Measurements from ENCODE around the gene RPL41. TPM values are rescaled to one million over a fixed set of nuclear protein-coding genes. Genes with fewer than 3 reads are reported as not detected.
A peak's percentile ranks its signal among the peaks of the same experiment; 100 is the strongest.

Gene RPL41
- total and polyA plus RNA-seq, 11 donors = 533 to 4,466 (median 1,999) TPM

GRCh38 chr12:56084958-56085543, 31.4 kb upstream of the RPL41 start:
- no peak for DNase-seq
- TF ChIP-seq POLR2A (IDR thresholded peaks at IDR 0.05) (no peak), CTCF (IDR thresholded peaks at IDR 0.05) (peak in 5 of 12 donors; percentile 17 to 28 (median 21))
- Histone ChIP-seq H3K9me3 (no peaks in the 10 kb centered on the region), H3K27ac (no peak overlapping the region), H3K36me3 (no peaks in the 10 kb centered on the region), H3K4me3 (no peak overlapping the region), H3K4me1 (peaks cover 0 to 25% (median 6%) of the 10 kb centered on the region in 12 donors), H3K27me3 (peaks cover 0 to 12% (median 9%) of the 10 kb centered on the region in 9 donors)
- WGBS, 4 donors = 82 to 88% (median 85%) methylated on average over 15 of the region's 15 CpGs
- intact Hi-C loops (cut with DNase I) = no loop called here
- ATAC-seq = no peak

- 83 to 90% (median 87%) methylated on average over 3 of the region's 3 CpGs for WGBS, 4 donors
Measured at GRCh38 chr12:56086096-56086495, 30.3 kb upstream of the RPL41 start.

GRCh38 chr12:56086608-56087007, 29.8 kb upstream of the RPL41 start:
- no peak for DNase-seq
- peak overlapping the region in 3 of 12 donors; percentile 57 to 72 (median 69) for H3K27ac ChIP-seq
- ATAC-seq = no peak
- intact Hi-C loops (cut with DNase I) = no loop called here
- no peak overlapping the region for H3K4me3 ChIP-seq
- TF ChIP-seq POLR2A (IDR thresholded peaks at IDR 0.05) (no peak), CTCF (IDR thresholded peaks at IDR 0.05) (no peak)
- H3K4me1 ChIP-seq = peaks cover 0 to 13% (median 1%) of the 10 kb centered on the region in 12 donors
- H3K27me3 ChIP-seq = no peaks in the 10 kb centered on the region
- WGBS, 4 donors = 74 to 89% (median 78%) methylated on average over 6 of the region's 6 CpGs
- no peaks in the 10 kb centered on the region for H3K9me3 ChIP-seq
- no peaks in the 10 kb centered on the region for H3K36me3 ChIP-seq

More at GRCh38 chr12:56086096-56086495, 30.3 kb upstream of the RPL41 start:
- no peak for ATAC-seq
- Histone ChIP-seq H3K4me3 (no peak overlapping the region), H3K27me3 (peaks cover 0 to 1% (median 0%) of the 10 kb centered on the region in 9 donors), H3K4me1 (peaks cover 0 to 18% (median 1%) of the 10 kb centered on the region in 12 donors), H3K27ac (no peak overlapping the region), H3K9me3 (no peaks in the 10 kb centered on the region), H3K36me3 (no peaks in the 10 kb centered on the region)
- TF ChIP-seq POLR2A (IDR thresholded peaks at IDR 0.05) = no peak
- TF ChIP-seq CTCF (IDR thresholded peaks at IDR 0.05) = no peak
- no peak for DNase-seq
- intact Hi-C loops (cut with DNase I) = no loop called here

GRCh38 chr12:56087220-56087619, 29.2 kb upstream of the RPL41 start:
- Histone ChIP-seq H3K4me3 (no peak overlapping the region), H3K27ac (peak overlapping the region in 9 of 12 donors; percentile 41 to 72 (median 57)), H3K27me3 (no peaks in the 10 kb centered on the region), H3K9me3 (no peaks in the 10 kb centered on the region), H3K36me3 (no peaks in the 10 kb centered on the region), H3K4me1 (peaks cover 0 to 13% (median 1%) of the 10 kb centered on the region in 12 donors)
- TF ChIP-seq CTCF (IDR thresholded peaks at IDR 0.05) = no peak
- TF ChIP-seq POLR2A (IDR thresholded peaks at IDR 0.05) = no peak
- ATAC-seq = peak; percentile 93 to 97 (median 96)
- WGBS, 4 donors = 26 to 54% (median 49%) methylated on average over 6 of the region's 6 CpGs
- intact Hi-C loops (cut with DNase I) = no loop called here
- peak; percentile 82 to 93 (median 83) for DNase-seq

Data from heart left ventricle (tissue), 16 donors.